Astrocyte of the cerebellum (primary cell): Measurements from ENCODE around the gene MYBBP1A.

Experiments used
- DNase-seq: peaks from one replicate; pipeline ENCODE4 v3.0.0-alpha.2; 2011; ENCODE audit warnings: low read depth
- H3K4me3 ChIP-seq: 2 replicates; pipeline ENCODE4 v1.5.1; 2011; ENCODE audit warnings: mild to moderate bottlenecking, low read depth, low read length, moderate library complexity
- in situ Hi-C: cut with HindIII; loops from 2 replicates; pipeline ENCODE4 v1.10.0; 2017; ENCODE audit warnings: low sequenced_read_pairs
- TF ChIP-seq, protein P1 (sequence below): IDR thresholded peaks from 2 replicates; pipeline ENCODE4 v1.5.1; 2012; ENCODE audit warnings: low read length, low read depth, moderate library complexity, mild to moderate bottlenecking; ENCODE audit errors: missing control alignments

MYBBP1A gene

DNA sequence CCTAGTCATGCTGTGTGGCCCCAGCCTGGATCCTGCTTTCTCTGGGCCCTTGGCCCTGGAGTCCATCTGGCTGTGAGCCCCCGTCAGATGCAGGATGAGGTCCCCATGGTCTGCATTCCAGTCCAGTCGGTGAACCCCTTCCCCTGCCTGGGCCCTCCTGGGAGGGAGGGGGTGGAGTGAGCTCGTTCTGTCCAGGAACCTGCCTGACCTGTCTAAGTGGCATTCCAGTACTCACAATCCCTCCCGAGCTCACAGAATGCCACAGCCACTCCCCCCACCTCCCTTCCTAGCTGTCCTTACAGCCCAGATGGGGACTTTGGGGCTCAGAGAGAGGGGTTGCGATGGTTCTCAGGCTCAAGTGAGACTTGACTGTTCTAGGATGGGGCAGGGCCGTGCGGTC, 41.0 kb downstream of the MYBBP1A start:
- no peak overlapping the region for H3K4me3 ChIP-seq
- TF ChIP-seq, protein P1, sequence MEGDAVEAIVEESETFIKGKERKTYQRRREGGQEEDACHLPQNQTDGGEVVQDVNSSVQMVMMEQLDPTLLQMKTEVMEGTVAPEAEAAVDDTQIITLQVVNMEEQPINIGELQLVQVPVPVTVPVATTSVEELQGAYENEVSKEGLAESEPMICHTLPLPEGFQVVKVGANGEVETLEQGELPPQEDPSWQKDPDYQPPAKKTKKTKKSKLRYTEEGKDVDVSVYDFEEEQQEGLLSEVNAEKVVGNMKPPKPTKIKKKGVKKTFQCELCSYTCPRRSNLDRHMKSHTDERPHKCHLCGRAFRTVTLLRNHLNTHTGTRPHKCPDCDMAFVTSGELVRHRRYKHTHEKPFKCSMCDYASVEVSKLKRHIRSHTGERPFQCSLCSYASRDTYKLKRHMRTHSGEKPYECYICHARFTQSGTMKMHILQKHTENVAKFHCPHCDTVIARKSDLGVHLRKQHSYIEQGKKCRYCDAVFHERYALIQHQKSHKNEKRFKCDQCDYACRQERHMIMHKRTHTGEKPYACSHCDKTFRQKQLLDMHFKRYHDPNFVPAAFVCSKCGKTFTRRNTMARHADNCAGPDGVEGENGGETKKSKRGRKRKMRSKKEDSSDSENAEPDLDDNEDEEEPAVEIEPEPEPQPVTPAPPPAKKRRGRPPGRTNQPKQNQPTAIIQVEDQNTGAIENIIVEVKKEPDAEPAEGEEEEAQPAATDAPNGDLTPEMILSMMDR = no peak
- DNase-seq = no peak
- in situ Hi-C loops = loop anchor here (10.0 kb wide), 1 partner anchor 211 kb away; no protein-coding TSS in a partner anchor

- no peak for DNase-seq
- no peak overlapping the region for H3K4me3 ChIP-seq
- TF ChIP-seq, protein P1 = no peak
- in situ Hi-C loops = loop anchor here (10.0 kb wide), 1 partner anchor 211 kb away; no protein-coding TSS in a partner anchor
Observed at GRCh38 chr17:4513113-4514032, 41.8 kb downstream of the MYBBP1A start.

GRCh38 chr17:4512156-4513112, 42.8 kb downstream of the MYBBP1A start:
- TF ChIP-seq, protein P1 = no peak
- no peak overlapping the region for H3K4me3 ChIP-seq
- DNase-seq = no peak
- in situ Hi-C loops = loop anchor here (10.0 kb wide), 1 partner anchor 212 kb away; no protein-coding TSS in a partner anchor

DNA sequence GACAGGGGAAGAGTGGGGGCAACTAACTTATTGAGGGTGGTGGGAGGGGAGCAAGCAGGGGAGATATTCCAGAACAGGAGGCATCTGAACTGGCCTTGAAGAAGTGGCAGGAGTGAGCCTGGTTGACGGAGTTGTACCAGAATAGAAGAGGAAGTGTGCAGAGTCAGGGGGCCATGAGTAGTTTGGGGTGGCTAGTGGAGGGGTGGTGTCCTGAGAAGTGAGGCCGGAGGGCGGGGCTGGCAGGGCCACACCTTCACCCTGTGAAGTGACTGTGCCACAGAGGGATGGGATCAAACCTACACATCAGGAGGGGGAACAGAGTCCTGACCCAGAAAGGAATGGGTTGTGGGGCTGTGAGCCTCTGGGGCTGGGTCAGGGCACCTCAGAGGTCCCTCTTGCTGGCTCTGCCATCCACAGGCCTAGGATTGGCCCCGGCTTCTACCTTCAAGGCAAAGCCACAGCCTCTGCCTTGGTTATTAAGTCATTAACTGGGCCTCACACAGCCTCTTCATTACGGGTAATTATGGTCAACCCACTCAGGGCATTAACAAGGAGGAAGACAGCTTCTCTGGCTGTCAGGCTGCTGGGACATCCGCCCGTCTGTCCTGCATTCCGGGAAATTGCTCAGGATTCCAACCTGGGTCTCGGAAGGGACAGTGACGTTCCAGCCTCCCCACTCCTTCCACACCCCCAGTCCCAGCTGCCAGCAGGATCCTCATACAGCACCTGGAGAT, 43.8 kb downstream of the MYBBP1A start:
- no peak overlapping the region for H3K4me3 ChIP-seq
- TF ChIP-seq, protein P1 = no peak
- no peak for DNase-seq
- in situ Hi-C loops = loop anchor here (10.0 kb wide), 1 partner anchor 213 kb away; no protein-coding TSS in a partner anchor

- DNase-seq = no peak
- TF ChIP-seq, protein P1 = no peak
- in situ Hi-C loops = loop anchor here (10.0 kb wide), 1 partner anchor 214 kb away; no protein-coding TSS in a partner anchor
- H3K4me3 ChIP-seq = no peak overlapping the region
Observed at GRCh38 chr17:4510618-4510941, 44.6 kb downstream of the MYBBP1A start.
